ENCODE measurements around the gene CFAP73. TPM values are rescaled to one million over a fixed set of nuclear protein-coding genes. Genes with fewer than 3 reads are reported as not detected.

Gene CFAP73
- polyA plus RNA-seq, 1 of the 3 experiments (the other 2 are of a cell fraction), result not detected

DNA sequence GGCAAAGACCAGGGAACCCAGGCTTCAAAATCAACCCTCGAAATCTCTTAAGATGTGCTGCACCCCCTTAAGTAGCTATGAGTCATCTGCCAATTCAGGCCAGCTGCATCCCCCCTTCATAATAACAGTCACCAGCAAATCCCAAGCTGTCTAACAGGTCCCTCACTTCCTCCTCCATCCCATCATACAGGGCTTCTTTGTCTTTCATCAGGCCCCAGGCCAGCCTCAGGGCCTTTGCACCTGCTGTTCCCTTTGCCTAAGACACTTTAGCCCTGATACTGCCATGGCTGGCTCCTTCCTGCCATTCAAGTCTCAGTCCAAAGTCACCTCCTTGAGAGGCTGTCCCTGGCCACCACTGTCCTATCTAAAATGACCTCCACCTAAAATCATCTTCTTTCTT is 18.0 kb upstream of the CFAP73 start:
- Histone ChIP-seq H3K9me3 (no peaks in the 10 kb centered on the region), H3K9ac (no peak overlapping the region), H3K27ac (ENCODE audit: low read depth in 2 of 2, low read length in 1 of 2) (no peak overlapping the region), H3K4me3 (ENCODE audit: low read depth in 2 of 2, low read length in 1 of 2) (no peak overlapping the region), H4K20me1 (ENCODE audit: insufficient read depth) (no peaks in the 10 kb centered on the region), H3K9me2 (no peaks in the 10 kb centered on the region), H3K27me3 (ENCODE audit: insufficient read depth) (no peaks in the 10 kb centered on the region), H2AFZ (ENCODE audit: low read depth) (no peak overlapping the region), H3K4me2 (no peak overlapping the region), H3K79me2 (ENCODE audit: insufficient read depth) (no peaks in the 10 kb centered on the region), H3K4me1 (ENCODE audit: control insufficient read depth in 1 of 2, insufficient read depth in 2 of 2, low read depth in 1 of 2, low read length in 1 of 2) (peaks cover 0 to 2% of the 10 kb centered on the region in 2 experiments; a peak in 1 of 4 replicates), H3K36me3 (replicated peaks in 1 of 2; ENCODE audit: control insufficient read depth in 1 of 2, insufficient read depth in 2 of 2, low read length in 1 of 2) (no peaks in the 10 kb centered on the region), H3F3A (replicated peaks; ENCODE audit: insufficient read depth) (no peaks in the 10 kb centered on the region)
- POLR2A ChIA-PET, result no interaction called here
- 83% methylated on average over 1 of the region's 1 CpG for WGBS (ENCODE audit: low lambda C conversion rate)
- TF ChIP-seq RXRA (IDR thresholded peaks at IDR 0.05; ENCODE audit: borderline replicate concordance, low read depth) (no peak), TCF12 (IDR thresholded peaks at IDR 0.05) (no peak), FOXM1 (IDR thresholded peaks at IDR 0.05; ENCODE audit: low read depth) (no peak), TEAD4 (IDR thresholded peaks at IDR 0.05; ENCODE audit: borderline replicate concordance, insufficient read depth) (no peak), ELF1 (IDR thresholded peaks at IDR 0.05) (no peak), MEF2A (IDR thresholded peaks at IDR 0.05; ENCODE audit: borderline replicate concordance, low read depth) (no peak), RFX5 (IDR thresholded peaks at IDR 0.05; ENCODE audit: low read length) (no peak), SIN3A (IDR thresholded peaks at IDR 0.05; ENCODE audit: borderline replicate concordance, low read depth, low read length) (no peak), TAF1 (IDR thresholded peaks at IDR 0.05; ENCODE audit: borderline replicate concordance, low read depth, low read length) (no peak), YY1 (IDR thresholded peaks at IDR 0.05; ENCODE audit: low read depth) (no peak), RAD21 (IDR thresholded peaks at IDR 0.05; ENCODE audit: low read length) (no peak), GABPA (IDR thresholded peaks at IDR 0.05; ENCODE audit: low read depth) (no peak)
- TF ChIP-seq, protein P1, sequence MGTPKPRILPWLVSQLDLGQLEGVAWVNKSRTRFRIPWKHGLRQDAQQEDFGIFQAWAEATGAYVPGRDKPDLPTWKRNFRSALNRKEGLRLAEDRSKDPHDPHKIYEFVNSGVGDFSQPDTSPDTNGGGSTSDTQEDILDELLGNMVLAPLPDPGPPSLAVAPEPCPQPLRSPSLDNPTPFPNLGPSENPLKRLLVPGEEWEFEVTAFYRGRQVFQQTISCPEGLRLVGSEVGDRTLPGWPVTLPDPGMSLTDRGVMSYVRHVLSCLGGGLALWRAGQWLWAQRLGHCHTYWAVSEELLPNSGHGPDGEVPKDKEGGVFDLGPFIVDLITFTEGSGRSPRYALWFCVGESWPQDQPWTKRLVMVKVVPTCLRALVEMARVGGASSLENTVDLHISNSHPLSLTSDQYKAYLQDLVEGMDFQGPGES (IDR thresholded peaks at IDR 0.05; ENCODE audit: low read depth, low read length), result no peak
- TF ChIP-seq, protein P2, sequence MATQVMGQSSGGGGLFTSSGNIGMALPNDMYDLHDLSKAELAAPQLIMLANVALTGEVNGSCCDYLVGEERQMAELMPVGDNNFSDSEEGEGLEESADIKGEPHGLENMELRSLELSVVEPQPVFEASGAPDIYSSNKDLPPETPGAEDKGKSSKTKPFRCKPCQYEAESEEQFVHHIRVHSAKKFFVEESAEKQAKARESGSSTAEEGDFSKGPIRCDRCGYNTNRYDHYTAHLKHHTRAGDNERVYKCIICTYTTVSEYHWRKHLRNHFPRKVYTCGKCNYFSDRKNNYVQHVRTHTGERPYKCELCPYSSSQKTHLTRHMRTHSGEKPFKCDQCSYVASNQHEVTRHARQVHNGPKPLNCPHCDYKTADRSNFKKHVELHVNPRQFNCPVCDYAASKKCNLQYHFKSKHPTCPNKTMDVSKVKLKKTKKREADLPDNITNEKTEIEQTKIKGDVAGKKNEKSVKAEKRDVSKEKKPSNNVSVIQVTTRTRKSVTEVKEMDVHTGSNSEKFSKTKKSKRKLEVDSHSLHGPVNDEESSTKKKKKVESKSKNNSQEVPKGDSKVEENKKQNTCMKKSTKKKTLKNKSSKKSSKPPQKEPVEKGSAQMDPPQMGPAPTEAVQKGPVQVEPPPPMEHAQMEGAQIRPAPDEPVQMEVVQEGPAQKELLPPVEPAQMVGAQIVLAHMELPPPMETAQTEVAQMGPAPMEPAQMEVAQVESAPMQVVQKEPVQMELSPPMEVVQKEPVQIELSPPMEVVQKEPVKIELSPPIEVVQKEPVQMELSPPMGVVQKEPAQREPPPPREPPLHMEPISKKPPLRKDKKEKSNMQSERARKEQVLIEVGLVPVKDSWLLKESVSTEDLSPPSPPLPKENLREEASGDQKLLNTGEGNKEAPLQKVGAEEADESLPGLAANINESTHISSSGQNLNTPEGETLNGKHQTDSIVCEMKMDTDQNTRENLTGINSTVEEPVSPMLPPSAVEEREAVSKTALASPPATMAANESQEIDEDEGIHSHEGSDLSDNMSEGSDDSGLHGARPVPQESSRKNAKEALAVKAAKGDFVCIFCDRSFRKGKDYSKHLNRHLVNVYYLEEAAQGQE (IDR thresholded peaks at IDR 0.05; ENCODE audit: low read depth, low read length), result no peak
- TF ChIP-seq, protein P3, sequence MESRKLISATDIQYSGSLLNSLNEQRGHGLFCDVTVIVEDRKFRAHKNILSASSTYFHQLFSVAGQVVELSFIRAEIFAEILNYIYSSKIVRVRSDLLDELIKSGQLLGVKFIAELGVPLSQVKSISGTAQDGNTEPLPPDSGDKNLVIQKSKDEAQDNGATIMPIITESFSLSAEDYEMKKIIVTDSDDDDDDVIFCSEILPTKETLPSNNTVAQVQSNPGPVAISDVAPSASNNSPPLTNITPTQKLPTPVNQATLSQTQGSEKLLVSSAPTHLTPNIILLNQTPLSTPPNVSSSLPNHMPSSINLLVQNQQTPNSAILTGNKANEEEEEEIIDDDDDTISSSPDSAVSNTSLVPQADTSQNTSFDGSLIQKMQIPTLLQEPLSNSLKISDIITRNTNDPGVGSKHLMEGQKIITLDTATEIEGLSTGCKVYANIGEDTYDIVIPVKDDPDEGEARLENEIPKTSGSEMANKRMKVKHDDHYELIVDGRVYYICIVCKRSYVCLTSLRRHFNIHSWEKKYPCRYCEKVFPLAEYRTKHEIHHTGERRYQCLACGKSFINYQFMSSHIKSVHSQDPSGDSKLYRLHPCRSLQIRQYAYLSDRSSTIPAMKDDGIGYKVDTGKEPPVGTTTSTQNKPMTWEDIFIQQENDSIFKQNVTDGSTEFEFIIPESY (IDR thresholded peaks at IDR 0.05; ENCODE audit: borderline replicate concordance, low read depth), result no peak
- peak; percentile 23 for DNase-seq
- CTCF ChIA-PET, result interaction anchor here (0.6 to 2.8 kb wide), 8 partner anchors 9 to 392 kb away, joined by 3 to 13 read pairs (median 4); no protein-coding TSS in a partner anchor

All from SK-N-SH (cell line).